Measurements from ENCODE around the gene CCDC127.
"Not testable (repeated sequence)": the region's sequence is repeated elsewhere in the genome, so short reads cannot be mapped to it uniquely, and the experiment has no call there.

The CCDC127 gene

DNA sequence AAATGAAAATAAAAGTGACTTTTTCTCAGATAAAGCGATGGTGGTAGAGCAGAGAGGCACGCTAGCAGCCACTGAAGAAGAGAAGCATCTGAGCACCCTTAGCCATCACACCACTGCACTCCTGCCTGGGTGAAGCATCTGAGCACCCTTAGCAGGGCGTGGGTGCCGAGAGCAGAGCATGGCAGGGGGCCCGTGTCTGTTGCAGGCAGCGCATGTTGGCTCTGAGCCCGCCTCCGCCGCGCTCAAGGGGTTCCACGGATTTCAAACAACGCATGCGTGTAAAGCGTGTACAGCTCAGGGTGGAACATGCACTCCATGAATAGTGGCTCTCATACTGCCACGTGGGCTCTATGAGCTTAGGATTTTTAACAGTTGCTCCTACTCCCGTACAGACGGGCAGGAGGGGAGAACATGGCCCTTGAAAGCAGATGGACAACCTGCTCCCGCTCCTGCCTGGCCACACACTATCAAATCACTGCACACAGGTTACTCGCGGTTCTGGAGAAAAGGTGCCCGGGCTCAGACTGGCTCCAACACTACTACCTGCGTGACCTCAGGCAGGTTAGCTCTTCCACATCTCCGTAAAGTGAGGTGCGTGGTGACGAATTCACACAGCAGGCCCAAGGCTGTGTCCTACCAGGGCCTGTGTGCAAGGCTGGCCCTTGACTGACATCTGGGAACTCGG is 14.6 kb downstream of the CCDC127 start:
- no peak for DNase-seq (ENCODE audit: low spot score)

DNA sequence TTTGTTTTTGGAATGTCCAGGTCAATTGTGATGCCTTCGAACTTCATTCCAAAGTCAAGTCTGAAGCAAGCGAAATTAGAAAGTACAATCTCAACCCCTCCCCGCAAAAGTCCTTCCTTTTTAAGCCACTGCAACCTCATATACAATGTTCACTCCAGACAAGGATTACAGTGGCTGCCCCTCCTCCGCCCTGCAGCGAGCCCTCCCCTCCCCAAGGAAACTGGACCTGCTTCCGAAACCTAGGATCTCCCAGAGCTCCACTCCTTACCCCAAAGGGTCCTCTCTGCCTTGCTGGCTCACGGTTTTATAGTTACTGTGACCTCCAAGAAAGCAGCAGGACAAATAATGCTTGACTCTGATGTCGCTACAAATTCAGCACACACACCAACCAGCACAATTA is 16.3 kb downstream of the CCDC127 start:
- no peak for DNase-seq (ENCODE audit: low spot score)

DNA sequence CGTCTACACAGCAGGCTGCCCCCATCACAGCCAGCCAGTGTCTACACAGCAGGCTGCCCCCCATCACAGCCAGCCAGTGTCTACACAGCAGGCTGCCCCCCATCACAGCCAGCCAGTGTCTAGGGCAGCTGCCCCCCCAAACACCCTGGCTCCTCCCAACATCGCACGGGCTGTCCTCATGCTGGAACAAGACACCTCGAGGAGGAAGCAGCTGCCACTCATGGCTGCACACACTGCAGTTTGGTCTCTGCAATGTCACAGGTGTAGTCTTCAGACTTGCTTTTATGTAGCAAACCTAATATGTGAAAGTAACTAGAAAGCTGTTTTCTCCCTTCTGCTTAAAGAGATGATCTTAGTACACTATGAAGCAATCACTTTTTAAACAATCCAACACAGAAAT is 17.0 kb downstream of the CCDC127 start:
- no peak for DNase-seq (ENCODE audit: low spot score)

DNA sequence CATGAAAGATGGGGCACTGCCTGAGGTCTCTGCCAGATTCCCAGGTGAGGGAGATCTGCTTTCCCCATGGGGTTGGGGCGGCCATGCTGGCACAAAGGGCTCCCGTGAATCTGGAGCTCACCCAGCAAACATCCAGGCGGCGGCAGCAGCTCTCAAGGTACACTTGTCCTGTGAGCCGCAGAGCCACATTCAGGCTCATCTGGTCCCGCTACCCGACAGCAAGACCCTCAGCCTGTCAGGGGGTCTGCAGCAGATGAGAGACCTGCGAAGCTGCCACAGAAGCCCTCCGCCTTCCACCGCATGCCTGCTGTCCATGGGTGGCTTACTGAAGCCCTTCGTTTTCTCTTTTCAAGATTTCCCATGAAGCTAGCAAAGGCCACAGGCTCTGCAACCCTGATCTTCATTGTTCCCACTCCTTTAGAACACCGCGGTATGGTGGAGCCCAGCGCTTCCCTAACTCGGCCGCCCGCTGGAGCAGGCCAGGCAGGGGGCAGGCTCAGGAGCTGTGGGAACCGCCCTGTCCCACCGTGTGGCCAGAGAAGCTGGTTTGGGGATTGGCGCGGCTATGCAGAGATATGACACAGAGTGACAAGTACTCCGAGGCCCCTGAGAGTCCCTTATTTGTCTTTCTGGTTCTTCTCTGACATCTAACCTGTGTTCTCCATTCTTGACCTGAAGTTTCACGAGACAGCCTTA is 17.9 kb downstream of the CCDC127 start:
- no peak for DNase-seq (ENCODE audit: low spot score)

DNA sequence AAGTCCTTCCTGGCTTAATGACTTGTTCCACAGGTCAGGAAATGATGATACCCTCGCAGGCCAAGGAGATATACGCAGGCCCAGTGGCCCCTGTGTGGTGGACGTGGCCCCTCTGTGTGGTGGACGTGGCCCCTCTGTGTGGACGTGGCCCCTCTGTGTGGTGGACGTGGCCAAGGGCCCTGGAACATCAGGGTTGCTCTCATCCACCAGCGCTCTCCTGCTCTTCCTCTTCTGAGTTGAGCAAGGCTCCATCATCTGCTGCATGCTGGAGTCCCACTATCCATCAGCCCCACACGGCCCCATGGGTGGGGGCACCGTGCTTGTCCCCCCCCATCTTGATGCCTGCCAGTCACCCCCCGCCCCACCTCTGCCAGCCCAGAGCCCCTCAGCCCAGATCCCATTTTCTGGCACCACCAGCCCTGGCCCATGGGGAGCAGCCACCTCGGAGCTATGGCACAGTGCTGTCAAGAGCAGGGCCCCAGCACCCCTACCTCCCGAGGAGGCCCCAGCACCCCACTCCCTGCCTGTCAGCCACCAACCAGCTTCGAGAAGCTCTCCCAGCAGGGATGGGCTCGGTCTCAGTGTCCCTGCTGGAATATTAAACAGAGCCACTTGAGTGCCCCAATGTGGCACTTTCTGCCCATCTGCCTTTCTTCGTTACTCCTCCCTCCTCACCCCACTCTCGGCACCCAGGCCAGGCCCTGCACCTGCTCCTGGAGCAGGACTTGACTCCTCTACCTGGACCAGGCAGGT is 18.6 kb downstream of the CCDC127 start:
- no peak for DNase-seq (ENCODE audit: low spot score)

DNA sequence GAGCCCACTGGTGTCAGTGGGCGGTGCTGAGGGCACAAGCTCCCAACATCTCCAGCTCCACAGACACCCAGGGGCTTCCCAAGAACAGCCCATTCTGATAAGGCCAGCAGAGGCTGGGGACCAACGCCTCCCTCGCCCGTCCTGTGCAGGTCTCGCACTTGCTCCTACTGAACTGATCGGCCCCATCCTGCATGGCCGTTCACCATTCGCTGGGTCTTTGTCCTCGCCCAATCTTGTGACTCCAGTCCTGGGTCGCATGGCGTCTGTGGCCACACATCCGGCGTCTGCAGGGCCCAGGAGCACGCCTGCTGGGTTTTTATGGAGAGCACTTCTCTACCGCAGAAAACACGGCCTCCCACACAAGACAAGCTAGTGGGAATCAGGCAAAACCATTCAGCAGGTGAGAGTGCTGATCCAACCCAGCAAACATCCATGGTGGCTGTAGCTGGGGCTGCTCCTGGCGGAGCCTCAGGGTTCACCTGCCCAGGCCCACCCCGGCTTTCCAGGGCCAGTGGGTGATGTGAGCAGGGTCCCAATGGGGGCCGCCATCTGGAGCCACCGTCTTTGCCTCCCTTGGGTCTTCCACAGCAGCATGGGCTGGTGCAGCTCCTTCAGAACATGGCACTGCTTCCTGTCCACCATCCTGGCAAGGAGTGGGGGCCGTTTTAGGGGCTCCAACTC is 19.3 kb downstream of the CCDC127 start:
- no peak for DNase-seq (ENCODE audit: low spot score)

DNA sequence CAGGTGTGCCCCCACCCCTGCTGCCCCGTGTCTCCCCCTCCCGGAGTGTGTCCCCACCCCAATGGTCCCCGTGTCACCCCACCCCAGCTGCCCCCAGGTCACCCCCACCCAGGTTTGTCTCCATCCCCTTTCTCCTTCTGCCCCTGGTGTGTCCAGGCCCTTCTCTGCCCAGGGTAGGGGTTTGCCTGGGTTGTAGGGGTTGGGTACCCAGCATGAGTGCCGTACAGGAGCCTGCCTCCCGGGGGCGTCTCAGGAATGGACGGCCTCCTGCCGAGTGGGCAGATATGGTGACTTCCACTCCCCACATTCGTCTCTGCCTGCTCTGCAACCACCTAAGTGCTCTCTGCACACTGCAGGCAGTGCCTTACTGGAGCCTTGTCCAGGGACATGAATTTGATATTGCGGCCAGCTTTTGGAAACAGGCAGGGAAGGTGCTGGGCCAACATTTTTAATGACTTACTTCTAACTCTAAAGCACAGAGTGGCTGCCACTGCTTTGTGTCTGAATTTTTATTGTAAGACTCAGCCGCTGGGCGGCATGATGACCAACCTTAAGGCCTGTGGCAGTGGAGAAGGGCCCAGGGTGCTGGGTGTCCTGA is 20.0 kb downstream of the CCDC127 start:
- no peak for DNase-seq (ENCODE audit: low spot score)

DNA sequence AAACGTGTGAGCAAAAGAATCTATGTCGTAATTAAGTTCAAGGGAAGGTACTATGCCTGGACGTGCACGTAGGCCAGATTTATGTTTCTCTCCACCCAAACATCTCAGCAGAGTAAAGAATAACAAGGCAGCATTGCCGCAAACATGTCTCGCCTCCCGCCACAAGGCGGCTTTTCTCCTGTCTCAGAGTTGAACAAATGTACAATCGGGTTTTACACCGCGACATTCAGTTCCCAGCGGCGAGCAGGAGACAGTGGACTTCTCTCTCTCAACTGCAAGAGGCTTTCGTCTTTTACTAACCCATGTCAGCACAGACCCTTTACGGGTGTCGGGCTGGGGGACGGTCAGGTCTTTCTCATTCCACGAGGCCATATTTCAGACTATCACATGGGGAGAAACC is 20.9 kb downstream of the CCDC127 start:
- not testable (repeated sequence) for DNase-seq (ENCODE audit: low spot score)

DNA sequence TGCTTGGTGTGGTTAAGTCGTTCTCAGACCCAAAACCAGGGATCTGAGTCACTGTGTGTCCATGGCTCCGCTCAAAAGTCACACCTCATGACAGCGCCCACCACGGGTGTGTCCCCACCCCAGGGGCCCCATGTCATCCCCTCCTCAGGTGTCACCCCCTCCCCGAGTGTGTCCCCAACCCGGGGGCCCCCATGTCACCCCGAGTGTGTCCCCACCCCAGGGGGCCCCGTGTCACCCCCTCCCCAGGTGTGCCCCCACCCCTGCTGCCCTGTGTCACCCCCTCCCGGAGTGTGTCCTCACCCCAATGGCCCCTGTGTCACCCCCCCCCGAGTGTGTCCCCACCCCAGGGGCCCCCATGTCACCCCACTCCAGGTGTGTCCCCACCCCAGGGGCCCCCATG is 21.6 kb downstream of the CCDC127 start:
- DNase-seq (ENCODE audit: low spot score), result no peak

DNA sequence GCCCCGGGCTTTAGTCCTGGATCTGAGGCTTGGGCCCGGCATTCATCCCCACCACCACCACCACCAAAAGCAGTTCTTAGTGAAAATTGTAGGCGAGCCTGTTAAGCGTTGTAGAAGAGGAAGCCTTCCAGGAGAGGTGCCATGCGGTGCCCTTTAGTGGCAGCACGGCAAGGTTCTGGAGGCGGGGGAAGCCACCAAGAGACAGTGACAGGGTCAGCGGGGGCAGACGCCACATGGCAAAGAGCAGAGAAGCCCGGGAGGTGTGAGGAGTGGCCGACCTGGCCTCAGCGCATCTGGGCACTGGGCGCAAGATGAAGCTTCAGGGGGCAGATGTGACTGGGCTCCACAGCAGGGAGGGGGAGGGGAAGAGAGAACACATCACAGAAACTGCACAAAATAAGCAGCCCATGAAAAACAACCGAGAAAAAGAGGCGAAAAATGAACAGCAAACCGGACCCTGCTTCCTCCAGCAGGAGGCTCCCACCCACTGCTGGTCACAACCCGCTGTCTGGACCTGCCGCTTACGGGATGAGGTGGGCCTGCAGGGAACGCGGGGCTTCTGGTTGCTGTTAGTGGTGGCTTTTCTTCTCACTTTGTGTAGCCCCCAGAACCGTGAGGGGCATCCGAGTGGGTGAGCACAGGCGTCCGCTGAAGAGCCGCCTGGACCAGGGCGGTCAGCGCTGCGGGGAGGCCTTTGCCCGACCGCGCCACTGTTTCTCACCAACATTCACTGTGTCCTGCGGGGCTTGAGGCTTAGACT is 22.4 kb downstream of the CCDC127 start:
- DNase-seq (ENCODE audit: low spot score), result no peak

DNA sequence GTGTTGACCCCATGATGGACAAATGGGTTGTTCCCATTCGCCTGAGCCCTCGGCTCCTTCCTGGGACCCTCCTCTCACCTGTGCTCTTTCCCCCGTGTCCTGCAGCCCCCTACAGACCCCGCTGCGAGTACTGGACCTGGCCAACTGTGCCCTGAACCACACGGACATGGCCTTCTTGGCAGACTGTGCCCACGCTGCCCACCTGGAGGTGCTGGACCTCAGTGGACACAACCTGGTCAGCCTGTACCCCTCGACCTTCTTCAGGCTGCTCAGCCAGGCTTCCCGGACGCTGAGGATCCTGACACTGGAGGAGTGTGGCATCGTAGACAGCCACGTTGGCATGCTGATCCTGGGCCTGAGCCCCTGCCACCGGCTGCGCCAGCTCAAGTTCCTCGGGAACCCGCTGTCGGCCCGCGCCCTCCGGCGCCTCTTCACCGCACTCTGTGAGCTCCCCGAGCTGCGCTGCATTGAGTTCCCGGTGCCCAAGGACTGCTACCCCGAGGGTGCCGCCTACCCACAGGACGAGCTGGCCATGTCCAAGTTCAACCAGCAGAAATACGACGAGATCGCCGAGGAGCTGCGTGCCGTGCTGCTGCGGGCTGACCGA is 23.2 kb downstream of the CCDC127 start:
- DNase-seq (ENCODE audit: low spot score), result no peak

DNA sequence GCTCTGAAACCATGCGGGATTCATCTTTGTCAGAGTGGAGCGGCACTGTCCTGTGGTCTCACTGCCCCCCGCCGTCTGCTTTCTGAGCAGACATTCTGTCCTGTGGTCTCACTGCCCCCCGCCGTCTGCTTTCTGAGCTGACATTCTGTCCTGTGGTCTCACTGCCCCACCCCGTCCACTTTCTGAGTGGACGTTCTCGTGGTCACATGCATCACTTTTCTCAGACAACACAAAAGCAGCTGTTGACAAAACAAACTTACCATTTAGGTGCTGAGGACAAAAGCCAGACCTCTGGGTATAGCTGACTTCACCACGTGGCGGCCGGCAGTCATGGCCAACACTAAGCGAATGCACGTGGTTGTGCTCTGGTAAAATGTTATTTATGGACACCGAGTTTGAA is 23.9 kb downstream of the CCDC127 start:
- DNase-seq (ENCODE audit: low spot score), result no peak

DNA sequence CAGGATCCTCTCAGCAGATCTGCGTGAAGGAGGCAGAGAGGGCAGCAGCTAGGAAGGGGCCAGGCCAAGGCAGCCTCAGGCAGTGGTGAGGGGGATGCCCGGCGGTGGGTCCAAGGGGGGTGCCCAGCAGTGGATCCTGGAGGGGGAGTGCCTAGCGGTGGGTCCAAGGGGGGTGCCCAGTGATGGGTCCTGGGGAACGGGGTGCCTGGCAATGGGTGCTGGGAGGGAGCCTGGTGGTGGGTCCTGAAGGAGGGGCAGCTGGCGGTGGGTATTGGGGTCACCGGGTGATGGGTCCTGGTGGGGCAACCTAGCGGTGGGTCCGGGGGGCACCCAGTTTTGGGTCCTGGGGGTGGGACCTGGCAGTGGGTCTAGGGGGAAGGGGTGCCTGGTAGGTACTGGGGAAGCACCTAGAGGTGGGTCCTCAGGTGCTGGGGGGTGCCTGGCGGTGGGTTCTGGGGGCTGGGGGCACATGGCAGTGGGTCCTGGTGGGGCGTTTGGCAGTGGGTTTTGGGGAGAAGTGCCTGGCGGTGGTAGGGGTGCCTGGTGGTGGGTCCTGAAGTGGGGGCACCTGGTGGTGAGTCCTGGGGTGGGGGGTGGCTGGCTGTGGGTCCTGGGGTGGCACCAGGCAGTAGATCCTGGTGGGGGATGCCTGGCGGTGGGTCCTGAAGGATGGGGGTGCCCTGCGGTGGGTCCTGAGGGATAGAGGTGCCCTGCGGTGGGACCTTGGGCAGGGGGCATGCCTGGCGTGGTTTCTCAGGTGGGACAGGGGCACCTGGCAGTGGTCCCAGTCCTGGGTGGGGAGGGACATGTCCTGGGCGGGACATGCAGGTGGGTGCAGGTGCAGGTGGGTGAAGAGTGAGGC is 24.8 kb downstream of the CCDC127 start:
- no peak for DNase-seq (ENCODE audit: low spot score)

DNA sequence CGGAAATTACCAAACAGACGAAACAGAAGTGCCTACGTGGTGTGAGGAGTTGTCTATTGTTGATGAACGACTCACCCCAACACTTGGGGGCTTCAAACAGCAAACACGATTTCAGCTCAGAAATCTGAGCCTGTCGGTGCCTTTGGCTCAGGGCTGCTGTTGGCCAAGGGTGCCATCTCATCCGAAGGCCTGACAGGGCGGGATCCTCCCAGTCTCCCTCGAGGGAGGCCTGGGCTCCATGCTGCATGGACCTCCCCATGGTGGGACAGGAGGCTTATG is 25.3 kb downstream of the CCDC127 start:
- no peak for DNase-seq (ENCODE audit: low spot score)

DNA sequence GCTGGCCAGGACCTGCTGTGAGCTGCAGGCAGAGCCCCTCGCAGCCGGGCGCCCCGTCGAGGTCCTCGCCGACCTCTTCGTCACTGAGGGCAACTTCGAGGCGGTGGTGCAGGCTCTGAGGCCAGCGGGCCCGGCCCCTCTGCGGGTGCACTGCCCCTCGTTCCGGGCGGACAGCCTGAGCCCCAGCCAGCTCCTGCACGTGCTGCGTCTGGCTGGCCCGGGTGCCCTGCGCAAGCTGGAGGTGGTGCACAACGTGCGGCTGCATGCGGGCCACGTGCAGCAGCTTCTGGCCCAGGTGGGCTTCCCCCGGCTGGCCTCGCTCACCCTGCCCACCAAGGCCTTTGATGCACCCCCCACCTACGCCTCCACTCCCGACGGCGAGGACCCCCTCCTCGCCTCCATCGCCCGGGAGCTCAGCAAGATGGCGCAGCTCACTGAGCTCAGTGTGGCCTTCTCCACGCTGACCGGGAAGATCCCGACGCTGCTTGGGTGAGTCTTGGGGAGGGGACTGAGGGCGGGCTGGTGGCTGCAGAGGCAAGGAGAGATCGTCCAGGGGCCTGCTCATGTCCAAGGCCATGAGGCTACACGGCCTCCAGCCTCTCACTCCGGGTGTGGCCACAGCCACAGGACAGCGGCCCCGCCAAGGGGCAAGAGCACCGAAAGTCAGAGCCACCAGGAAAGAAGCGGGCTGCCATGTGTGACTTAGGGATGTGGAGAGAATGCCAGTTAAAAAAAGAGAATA is 25.8 kb downstream of the CCDC127 start:
- DNase-seq (ENCODE audit: low spot score), result no peak

DNA sequence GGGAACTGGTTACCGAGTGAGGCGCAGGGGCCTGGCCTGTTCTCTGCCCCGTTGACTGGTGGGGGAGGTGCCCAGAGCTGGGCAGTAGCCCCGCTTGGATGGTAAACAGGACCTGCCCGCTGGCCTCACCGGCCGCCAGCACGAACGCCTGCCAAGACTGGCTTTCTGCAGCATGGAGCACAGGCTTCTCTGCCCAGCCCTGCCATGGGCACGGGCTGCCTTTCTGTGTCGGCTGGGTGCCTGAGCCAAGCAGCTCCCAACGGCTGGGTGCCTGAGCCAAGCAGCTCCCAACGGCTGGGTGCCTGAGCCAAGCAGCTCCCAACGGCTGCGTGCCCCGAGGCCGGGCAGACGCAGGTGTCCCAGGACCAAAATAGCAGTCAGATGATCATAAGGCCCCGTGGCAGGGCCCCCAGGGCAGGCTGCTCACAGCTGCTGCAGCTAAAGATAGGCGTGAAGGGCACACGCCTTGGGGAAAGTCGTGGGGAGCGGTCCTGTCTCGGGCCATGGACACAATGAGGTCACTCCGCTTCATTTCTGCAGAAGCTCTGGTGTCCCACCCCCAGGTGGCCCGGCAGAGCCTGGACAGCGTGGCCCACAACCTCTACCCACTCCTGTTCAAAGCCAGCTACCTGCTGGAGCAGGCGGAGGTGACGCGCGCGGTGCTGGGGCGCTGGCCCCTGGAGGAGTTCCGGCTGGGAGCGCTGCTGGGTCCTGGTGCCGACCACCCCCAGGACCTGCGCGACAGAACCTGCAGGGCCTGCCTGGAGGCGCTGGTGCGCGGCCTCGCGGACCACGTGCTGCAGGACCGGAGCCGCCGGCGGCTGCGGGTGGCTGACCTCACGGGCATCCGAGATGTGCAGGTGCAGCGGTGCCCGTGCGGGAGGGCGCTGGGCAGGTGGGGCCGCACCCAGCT is 26.7 kb downstream of the CCDC127 start, which contains the start of gene LRRC14B:
Gene LRRC14B, plus strand, starts transcription at position 460 of the 913 bp plus-strand sequence. Its CDS starts 44 bp downstream, at position 504.
- DNase-seq (ENCODE audit: low spot score), result no peak

DNA sequence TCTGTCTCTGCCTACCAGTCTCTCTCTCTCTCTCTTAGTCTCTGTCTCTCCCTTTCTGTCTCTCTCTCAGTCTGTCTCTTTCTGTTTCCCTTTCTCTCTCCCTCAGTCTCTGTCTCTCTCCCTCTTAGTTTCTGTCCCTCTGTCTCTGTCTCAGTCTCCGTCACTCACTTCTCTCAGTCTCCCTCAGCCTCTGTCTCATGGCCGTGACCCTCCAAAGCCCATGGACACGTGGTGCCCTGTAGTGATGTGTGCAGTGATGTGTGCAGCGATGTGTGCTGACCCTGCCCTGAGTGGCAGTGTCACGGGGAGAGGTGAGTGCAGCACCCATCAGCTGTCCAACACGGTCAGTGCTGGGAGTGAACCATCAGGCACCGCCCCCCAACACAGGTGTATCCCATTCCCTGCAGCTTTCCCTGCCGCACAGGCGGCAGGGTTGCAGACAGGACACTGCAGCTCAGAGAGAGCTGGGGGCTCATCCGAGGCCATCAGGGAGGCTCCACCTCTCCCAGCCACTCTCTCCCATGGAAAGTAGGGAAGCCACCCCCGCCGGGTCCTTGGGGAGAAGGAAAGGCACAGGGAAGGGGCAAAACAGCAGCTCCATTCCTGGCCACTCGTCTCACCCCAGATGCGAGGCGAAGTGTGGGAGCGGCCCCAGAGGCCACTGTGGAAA is 27.5 kb downstream of the CCDC127 start:
- no peak for DNase-seq (ENCODE audit: low spot score)

DNA sequence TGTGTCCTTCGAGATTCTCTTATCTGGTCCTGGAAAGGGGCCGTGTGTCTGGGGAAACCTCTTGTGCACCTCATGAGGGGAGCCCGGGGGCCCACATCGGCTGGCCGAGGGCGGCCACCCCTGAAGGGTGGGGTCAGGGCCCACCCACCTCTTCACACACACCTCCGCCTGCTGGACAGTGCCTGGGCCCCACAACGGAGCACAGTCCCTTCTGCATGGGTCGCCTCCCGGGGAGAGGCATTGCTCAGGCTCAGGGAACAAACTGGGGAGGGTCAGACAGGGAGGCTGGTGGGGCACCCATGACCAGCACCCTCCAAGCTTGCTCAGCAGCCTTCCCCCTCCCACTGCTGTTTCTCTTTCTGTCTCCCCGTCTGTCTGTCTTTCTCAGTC is 28.0 kb downstream of the CCDC127 start:
- DNase-seq (ENCODE audit: low spot score), result no peak
